NCI-H1436 (cell line): ENCODE measurements around the gene ADK.
"Not testable (repeated sequence)": the region's sequence is repeated elsewhere in the genome, so short reads cannot be mapped to it uniquely, and the experiment has no call there.

Experiments
- DNase-seq: peaks from one replicate; lab custom pipeline; 2025; lab: John Stamatoyannopoulos, UW

The ADK gene

DNA sequence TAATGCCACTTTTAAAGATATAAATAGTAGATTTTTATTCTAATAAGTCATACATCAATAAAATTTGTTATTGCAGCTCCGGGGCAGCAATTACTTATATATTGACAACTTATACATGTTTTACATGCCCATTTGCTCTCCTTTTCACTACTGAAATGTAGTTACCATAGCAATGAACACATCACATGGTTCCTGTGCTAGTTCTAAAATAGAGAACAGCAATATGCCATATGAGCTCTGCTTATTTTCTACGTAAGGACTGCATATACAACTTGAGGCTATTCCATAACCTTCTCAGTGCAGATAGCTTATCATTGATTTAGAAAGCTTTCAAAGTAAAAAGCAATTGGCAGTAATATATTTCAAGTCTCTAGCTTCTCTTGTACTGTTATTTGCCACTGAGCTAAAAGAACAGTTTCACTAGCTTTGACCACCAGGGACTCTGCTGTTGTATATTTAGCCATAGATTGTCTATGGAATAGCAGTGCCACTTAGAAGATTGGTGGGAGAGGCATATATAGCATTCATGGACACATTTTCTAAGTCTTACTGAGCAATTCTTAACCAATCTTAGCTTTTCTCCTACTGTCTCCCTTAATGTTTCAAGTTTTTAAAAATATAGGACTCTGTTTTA, 405.2 kb downstream of the ADK start:
- DNase-seq = no peak

GRCh38 chr10:74557098-74557497, 406.1 kb downstream of the ADK start:
- no peak for DNase-seq

DNA sequence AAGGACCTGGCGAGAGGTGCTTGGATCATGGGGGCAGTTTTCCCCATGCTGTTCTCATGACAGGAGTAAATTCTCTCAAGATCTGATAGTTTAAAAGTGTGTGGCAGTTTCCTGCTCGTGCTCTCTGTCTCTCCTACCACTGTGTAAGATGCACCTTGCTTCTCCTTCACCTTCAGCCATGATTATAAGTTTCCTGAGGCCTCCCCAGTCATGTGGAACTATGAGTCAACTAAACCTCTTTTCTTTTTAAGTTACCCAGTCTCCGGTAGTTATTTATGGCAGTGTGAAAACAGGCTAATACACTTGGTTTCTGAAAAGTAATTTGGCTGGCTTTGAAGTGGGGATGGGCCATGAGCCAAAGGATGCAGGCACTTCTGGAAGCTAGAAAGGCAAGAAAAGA, 407.4 kb downstream of the ADK start:
- no peak for DNase-seq

GRCh38 chr10:74558897-74559296, 407.9 kb downstream of the ADK start:
- DNase-seq = no peak

- not testable (repeated sequence) for DNase-seq
Measured at GRCh38 chr10:74568896-74569295, 417.9 kb downstream of the ADK start.

DNA sequence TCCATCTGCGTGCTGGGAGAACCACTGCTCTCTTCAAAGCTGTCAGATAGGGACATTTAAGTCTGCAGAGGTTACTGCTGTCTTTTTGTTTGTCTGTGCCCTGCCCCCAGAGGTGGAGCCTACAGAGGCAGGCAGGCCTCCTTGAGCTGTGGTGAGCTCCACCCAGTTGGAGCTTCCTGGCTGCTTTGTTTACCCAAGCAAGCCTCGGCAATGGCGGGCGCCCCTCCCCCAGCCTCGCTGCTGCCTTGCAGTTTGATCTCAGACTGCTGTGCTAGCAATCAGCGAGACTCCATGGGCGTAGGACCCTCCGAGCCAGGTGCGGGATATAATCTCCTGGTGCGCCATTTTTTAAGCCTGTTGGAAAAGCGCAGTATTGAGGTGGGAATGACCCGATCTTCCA, 422.5 kb downstream of the ADK start:
- not testable (repeated sequence) for DNase-seq

- no peak for DNase-seq
Measured at GRCh38 chr10:74575191-74575720, 424.2 kb downstream of the ADK start.

DNA sequence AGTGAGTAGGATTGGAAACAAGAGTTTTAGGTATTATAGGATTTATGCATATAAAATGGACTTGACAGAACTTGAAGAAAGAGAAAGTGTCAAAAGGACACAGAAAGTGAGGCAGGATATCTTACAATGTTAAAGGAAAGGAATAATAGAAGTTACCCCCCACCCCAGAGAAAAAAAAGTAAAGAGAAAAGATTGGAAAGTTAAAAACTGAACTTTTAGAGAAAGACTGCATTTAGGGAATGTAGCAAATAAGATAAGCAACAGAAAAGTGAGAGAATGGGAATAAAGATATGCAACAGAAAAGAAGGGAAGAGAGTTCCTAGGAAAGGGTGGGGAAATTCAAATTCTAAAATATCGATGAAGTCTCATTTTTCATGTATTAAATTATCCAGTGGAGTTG, 424.9 kb downstream of the ADK start:
- no peak for DNase-seq

- no peak for DNase-seq
Measured at GRCh38 chr10:74576586-74576985, 425.6 kb downstream of the ADK start.

DNA sequence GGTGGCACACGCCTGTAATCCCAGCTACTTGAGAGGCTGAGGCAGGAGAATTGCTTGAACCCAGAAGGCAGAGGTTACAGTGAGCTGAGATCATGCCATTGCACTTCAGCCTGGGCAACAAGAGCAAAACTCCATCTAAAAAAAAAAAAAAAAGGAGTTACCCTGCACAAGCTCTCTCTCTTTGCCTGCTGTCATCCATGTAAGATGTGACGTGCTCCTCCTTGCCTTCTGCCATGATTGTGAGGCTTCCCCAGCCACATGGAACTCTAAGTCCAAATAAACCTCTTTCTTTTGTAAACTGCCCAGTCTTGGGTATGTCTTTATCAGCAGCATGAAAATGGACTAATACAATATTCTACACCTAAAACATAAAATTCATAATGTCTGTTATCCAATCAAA, 429.4 kb downstream of the ADK start:
- DNase-seq = not testable (repeated sequence)

- DNase-seq = no peak
Measured at GRCh38 chr10:74582566-74582965, 431.5 kb downstream of the ADK start.

GRCh38 chr10:74585231-74586087, 434.4 kb downstream of the ADK start:
- peak; percentile 78 for DNase-seq

GRCh38 chr10:74586088-74586585, 435.1 kb downstream of the ADK start:
- no peak for DNase-seq

- DNase-seq = no peak
Measured at GRCh38 chr10:74587109-74587854, 436.3 kb downstream of the ADK start.

- peak; percentile 98 for DNase-seq
Measured at GRCh38 chr10:74589226-74589673, 438.2 kb downstream of the ADK start.

DNA sequence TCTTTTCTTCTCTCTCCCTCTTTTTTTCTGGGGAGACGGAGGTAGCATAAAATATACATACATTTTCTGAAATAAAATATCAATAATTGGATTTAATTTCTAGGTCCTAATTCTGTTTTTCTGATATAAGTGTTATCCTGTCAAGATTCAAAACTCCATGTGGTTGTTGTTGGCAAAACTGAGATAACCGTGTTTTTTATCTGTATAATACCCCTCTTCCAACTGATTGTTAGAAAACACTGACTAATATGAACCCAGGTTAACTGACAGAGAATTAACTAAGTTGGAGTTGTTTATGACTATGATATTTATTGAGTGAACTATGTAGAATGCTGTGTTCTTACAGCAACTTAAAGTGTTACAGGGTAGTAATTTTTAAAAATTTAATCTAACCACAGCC, 438.8 kb downstream of the ADK start:
- no peak for DNase-seq

- DNase-seq = no peak
Measured at GRCh38 chr10:74593470-74593869, 442.4 kb downstream of the ADK start.

DNA sequence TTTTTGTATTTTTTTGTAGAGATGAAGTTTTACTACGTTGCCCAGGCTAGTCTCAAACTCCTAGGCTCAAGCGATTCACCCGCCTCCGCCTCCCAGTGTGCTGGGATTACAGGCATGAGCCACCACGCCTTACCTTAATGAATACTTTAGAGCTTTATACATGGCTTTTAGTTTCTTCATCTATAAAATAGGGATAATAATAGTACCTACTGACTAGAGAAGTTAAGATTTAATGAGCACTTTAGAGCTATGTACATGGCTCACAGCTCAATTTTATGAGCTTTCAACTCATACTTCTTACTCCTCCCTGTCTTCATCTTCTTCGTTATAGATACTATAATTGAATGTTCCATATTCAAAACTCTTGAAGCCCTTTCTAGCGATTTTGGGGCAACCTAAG, 445.7 kb downstream of the ADK start:
- no peak for DNase-seq

GRCh38 chr10:74598891-74599566, 448.0 kb downstream of the ADK start:
- no peak for DNase-seq

GRCh38 chr10:74599672-74600071, 448.7 kb downstream of the ADK start:
- DNase-seq = no peak

DNA sequence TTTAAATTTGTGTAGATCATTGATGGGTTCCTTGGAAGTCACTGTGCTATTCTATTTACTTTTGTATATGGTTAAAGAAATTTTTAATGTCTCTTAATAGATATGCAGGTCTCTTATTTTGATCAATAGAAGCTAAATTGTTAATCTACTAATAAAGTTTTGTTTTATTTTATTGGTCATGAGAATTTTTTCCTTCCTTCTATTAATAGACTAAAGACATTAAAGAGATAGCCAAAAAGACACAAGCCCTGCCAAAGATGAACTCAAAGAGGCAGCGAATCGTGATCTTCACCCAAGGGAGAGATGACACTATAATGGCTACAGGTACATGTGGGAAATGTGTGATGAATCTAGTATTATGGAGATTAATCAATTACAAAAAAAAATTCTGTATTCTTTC, 449.1 kb downstream of the ADK start:
- no peak for DNase-seq

DNA sequence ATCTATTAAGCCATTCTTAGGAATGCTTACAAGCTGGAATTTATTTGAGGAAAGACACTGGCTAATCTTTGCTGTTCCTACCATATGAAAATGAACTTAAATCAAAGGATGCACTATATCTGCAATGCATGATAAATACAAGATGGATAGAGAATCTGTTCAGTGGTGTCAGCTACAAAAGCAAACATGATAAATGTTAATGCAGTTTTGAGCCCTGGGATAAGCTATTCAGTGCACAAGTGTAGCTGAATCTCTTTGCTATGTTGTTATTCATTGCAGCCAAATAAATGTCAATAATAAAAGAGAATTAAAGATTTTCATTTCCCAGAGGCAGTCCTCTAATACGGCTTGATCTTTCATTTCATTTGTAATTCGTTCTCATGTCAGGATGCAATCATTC, 451.6 kb downstream of the ADK start:
- DNase-seq = no peak
